OCI-LY3 (cell line): ENCODE results near the gene GOLT1B.

Source experiments
- EZH2phosphoT487 ChIP-seq: fragments of 200-600 bp; shearing (Covaris generic); IDR thresholded peaks from 2 replicates; pipeline ENCODE4 v1.6.1; 2018; ENCODE audit warnings: antibody characterized with exemption, mixed run types, low read depth
- TF ChIP-seq, protein P1 (sequence below): fragments of 200-600, 300-600 bp; sonication (generic); IDR thresholded peaks from 2 replicates; pipeline ENCODE4 v1.5.1; 2014; ENCODE audit warnings: antibody characterized with exemption, low read length, low read depth

DNA sequence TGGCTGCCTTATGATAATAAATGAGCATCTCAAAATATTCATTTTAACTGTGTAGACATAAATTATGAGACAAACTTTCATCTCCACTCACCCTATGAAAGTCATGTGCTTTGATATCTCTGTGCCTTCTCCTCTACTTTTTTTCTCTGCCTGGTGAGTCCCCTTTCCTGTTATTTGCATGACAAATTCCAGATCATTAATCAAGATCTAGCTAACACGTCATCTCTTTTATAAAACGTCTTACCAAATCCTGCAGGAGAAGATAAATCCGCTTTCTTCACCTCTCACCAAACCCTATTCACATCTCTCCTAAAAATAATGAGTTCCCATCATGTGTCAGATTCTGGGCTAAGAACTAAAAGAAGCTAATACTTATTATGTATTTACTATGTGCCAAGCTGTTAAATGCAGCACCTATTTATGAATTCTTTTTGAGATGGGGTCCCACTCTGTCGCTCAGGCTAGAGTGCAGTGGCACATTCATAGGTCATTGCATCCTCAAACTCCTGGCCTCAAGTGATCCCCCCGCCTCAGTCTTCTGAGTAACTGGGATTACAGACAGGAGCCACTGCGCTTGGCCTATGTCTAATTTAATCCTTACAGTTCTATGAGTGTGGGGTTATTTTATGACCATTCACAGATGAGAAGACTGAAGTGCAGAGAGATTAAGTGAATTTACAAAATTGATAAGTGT is 51.2 kb downstream of the GOLT1B start:
- TF ChIP-seq, protein P1, sequence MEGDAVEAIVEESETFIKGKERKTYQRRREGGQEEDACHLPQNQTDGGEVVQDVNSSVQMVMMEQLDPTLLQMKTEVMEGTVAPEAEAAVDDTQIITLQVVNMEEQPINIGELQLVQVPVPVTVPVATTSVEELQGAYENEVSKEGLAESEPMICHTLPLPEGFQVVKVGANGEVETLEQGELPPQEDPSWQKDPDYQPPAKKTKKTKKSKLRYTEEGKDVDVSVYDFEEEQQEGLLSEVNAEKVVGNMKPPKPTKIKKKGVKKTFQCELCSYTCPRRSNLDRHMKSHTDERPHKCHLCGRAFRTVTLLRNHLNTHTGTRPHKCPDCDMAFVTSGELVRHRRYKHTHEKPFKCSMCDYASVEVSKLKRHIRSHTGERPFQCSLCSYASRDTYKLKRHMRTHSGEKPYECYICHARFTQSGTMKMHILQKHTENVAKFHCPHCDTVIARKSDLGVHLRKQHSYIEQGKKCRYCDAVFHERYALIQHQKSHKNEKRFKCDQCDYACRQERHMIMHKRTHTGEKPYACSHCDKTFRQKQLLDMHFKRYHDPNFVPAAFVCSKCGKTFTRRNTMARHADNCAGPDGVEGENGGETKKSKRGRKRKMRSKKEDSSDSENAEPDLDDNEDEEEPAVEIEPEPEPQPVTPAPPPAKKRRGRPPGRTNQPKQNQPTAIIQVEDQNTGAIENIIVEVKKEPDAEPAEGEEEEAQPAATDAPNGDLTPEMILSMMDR: no peak
- TF ChIP-seq EZH2phosphoT487: no peak
